K562 (cell line): ENCODE data around the gene STARD3NL.

ENCODE experiments used
- CTCF ChIP-seq, 3 experiments: IDR thresholded peaks in 2 of 3; conservative IDR thresholded peaks in 1 of 3; 2 replicates each; pipeline ENCODE4 v1.5.1; 2011 to 2012; ENCODE audit warnings: low read length in 3 of 3, mild to moderate bottlenecking in 3 of 3, control low read depth in 2 of 3, improper control_type of control experiment in 1 of 3, inconsistent platforms in 1 of 3, low read depth in 1 of 3, mixed read lengths in 1 of 3, moderate library complexity in 1 of 3; ENCODE audit not compliant: insufficient read depth in 2 of 3
- ELF1 ChIP-seq: fragments of 200-800 bp; sonication (Bioruptor generic); IDR thresholded peaks from 2 replicates; pipeline ENCODE4 v1.6.1; 2016; ENCODE audit warnings: missing genetic modification characterization, missing compliant biosample characterization
- EP300 ChIP-seq: IDR thresholded peaks from 2 replicates; pipeline ENCODE4 v1.6.1; 2012; ENCODE audit warnings: low read length, improper control_type of control experiment
- MEF2A ChIP-seq: IDR thresholded peaks from 2 replicates; pipeline ENCODE4 v1.6.1; 2011; ENCODE audit warnings: low read depth, mild to moderate bottlenecking, low read length, moderate library complexity; ENCODE audit not compliant: control insufficient read depth
- MTF1 ChIP-seq: fragments of 250-450 bp; sonication (Bioruptor Pico); IDR thresholded peaks from 2 replicates; pipeline ENCODE4 v1.9.0; 2021; ENCODE audit warnings: moderate library complexity, mild to moderate bottlenecking, inconsistent platforms, borderline replicate concordance
- MYC ChIP-seq, 2 experiments: fragments of 250-450 bp in 1 of 2; sonication (Bioruptor Pico) in 1 of 2; IDR thresholded peaks; 2 replicates each; pipeline versions ENCODE4 v1.5.1 to v1.6.1; 2012 to 2021; ENCODE audit warnings: low read depth in 2 of 2, borderline replicate concordance in 1 of 2, improper control_type of control experiment in 1 of 2, low read length in 1 of 2, mild to moderate bottlenecking in 1 of 2, moderate library complexity in 1 of 2
- ZNF224 ChIP-seq: sonication (generic); formaldehyde crosslinking; IDR thresholded peaks from 2 replicates; pipeline ENCODE4 v1.8.0; 2022; ENCODE audit warnings: mild to moderate bottlenecking, missing genetic modification reagents
- ZNF780A ChIP-seq: fragments of 250-450 bp; sonication (Bioruptor Pico); IDR thresholded peaks from 2 replicates; pipeline ENCODE4 v1.5.0; 2021; ENCODE audit warnings: mild to moderate bottlenecking

- TF ChIP-seq ZNF224 (no peak), ELF1 (tag) (no peak), MTF1 (no peak), ZNF780A (CRISPR knock-in tag) (no peak), MYC (IDR thresholded peaks at IDR 0.05; ENCODE audit: low read depth, low read length) (no peak), MYC (CRISPR knock-in tag; IDR thresholded peaks at IDR 0.05; ENCODE audit: borderline replicate concordance, low read depth) (no peak), CTCF (IDR thresholded peaks at IDR 0.05 in 2 of 3, conservative IDR thresholded peaks at IDR 0.05 in 1 of 3; ENCODE audit: insufficient read depth in 2 of 3, low read depth in 1 of 3, low read length in 3 of 3) (no peak), MEF2A (no peak), EP300 (no peak)
These were observed 97.0 kb downstream of the STARD3NL start for GRCh38 chr7:38274927-38275620.
